CD4-positive, alpha-beta T cell treated with Interferon alpha-2 for 1 hour (primary cell): ENCODE measurements around the gene TMCO5A.

Experiments used
- DNase-seq, 2 donors: peaks; one replicate each; pipeline ENCODE4 v3.0.0-alpha.2; 2020 to 2022

Gene TMCO5A

DNA sequence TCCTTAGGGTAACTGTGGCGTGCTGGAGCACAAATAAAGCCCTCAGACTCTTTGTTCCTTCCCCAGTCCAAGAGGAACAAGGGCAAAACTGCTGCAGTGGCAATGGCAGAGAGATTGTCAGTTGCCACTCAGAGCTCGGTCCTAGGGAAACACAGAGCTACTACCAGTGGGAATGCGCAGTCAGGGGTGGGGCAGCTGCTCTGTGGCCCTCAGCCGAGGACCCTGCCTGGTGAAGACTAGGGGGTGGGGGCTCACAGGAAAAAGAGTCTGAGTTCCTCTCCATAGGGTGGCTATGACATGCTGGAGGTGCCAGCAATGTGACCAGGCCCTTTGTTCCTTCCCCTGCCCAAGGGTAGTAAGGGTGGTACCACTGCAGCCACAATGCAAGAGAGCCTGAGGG lies 43.8 kb downstream of the TMCO5A start:
- DNase-seq: no peak

DNA sequence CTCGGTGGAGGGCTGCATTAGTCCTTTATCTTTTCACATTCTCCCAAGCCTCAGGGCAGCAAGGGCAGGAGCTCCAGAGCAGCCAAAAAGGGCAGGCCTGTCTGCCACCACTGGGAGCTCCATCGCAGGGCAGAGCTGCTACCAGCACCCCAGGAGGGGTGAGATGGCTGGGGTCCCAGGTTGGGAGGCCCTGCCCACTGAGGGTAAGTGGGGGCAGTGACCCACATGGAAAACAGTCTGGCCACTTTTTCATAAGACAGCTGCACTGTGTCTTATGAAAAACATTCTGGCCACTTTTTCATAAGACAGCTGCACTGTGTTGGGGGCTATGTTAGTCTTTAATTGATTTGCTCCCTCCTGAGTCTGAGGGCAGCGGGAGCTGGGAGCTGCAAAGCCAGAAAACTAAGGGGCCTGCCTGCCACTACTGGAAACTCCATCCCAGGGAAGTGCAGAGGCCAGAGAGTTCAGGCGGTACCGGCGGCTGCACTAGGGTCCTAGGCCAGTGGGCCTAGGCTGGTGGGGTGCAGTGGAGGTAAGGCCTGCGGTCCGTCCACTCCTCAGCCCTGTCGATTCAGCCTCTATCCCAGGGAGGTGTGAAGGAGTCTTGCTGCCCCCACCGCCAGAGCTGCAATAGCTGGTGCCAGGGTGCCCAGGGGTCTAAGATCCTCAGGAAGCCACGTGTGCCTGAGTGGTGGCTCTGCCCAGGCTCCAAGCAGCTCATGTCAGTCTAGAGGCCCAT lies 45.4 kb downstream of the TMCO5A start:
- no peak for DNase-seq

DNA sequence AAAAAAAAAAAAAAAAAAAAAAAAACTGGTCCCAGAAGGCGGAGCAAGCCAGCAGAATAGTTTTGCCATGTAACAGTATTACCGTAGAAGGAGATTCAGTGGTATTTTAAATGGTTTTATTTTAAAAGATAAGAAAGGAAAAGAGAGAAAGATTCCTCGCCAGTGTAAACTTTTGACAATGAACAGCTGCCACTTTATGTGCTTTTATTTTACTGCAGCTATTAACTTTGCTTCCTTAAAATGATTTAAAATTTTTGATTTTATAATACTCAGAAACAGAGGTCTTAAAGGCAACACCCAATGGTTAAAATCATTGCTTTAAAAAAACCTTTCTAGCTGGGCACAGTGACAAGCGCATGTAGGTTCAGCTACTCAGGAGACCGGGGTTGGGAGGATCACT lies 46.8 kb downstream of the TMCO5A start:
- DNase-seq: no peak

DNA sequence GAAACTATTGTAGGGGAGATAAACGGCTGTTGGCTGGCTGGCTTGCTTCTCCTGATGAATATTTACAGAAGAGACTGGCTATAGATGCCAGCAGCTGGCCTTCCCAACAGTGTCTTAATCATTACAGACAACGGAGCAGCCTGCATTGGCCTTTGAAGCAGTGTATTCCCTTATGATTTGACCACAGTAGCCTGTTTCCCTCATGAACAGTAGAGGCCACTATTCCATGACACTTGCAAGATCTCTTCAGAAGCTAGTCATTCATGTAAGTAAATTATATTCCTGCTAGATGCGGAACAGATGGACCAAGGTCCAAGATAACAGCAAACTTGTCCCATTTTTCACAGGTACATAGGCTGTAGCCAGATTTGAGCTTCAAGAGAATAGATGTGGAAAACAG lies 47.3 kb downstream of the TMCO5A start:
- DNase-seq: no peak

DNA sequence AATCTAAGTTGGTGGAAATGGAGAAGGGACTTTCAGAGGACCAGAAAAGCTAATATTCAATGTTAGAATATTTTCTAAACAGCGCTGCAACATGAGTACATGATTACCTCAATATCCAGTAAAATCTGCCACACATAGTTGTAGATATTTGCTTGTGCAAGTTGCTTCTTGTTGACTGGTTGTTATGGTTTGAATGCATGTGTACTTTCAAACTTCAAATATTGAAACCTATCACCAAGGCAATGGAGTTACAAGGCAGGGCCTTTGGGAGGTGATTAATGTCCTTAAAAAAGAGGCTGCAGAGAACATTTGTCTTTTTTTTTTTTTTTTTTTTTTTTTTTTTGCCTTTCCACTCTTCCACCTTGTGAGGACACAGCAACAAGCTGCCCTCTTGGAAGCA lies 49.9 kb downstream of the TMCO5A start:
- no peak for DNase-seq

DNA sequence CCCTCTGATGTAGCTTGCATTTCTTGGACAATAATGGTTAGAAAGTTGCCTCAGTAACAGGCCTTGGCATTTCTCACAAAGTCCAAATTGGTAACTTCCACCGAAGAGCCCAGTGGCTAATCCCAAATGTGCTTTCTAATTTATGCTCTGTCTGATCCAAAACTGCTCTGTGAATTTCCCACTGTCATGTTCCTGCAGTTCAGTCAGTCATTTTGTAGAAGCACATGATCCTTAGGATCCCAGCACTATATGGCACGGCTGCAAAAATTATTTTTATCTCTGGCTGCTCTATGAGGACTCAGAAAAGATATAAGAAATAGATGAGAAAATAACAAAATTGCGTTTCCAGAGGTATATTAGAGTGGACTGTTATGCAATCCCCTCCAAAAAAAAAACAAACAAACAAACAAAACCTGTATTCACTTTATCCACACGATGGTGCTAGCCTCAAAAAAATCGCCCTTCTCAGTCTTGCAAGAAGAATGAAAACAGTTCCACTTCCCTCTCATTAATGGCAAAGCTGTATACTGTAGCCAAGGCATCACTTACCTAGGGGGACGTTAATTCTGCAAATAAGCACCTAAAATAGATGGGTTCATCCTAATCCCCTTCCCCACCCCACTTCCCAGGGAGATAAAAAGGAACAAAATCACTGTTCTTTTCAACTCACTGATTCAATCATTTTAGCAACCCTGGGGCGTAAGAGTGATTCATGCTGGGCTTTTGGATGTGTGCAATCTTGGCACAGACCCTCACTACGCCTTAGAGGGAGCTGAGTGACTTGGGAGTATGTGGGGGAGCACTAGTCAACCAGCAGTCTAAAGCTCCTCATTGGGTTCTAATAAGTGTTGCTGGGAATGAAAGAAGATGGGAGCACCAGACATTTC lies 61.3 kb downstream of the TMCO5A start:
- peak in 1 of 2 donors; percentile 11 for DNase-seq
